Activated effector memory CD4-positive, alpha-beta T cell treated with Interleukin-2 at 50 U/mL for 16 hours (primary cell): ENCODE measurements around the gene CNOT6.

Experiments
- DNase-seq: peaks from one replicate; pipeline ENCODE4 v3.0.0-alpha.2; 2020

The CNOT6 gene

GRCh38 chr5:180583738-180584137, 89.6 kb downstream of the CNOT6 start:
- no peak for DNase-seq

- DNase-seq = no peak
Observed at GRCh38 chr5:180586204-180586603, 92.0 kb downstream of the CNOT6 start.

- DNase-seq = no peak
Observed at GRCh38 chr5:180586870-180587269, 92.7 kb downstream of the CNOT6 start.

- no peak for DNase-seq
Observed at GRCh38 chr5:180589771-180590542, 95.8 kb downstream of the CNOT6 start.

GRCh38 chr5:180590543-180591310, 96.5 kb downstream of the CNOT6 start:
- no peak for DNase-seq

GRCh38 chr5:180591311-180591887, 97.2 kb downstream of the CNOT6 start, which contains the start of gene SCGB3A1:
SCGB3A1 (minus strand) TSS chr5:180591499; CDS start chr5:180591462, 37 bp downstream.
- no peak for DNase-seq

- no peak for DNase-seq
Observed at GRCh38 chr5:180592176-180592575, 98.0 kb downstream of the CNOT6 start.

GRCh38 chr5:180593446-180594206, 99.4 kb downstream of the CNOT6 start:
- no peak for DNase-seq

- no peak for DNase-seq
Observed at GRCh38 chr5:180594311-180595045, 100.3 kb downstream of the CNOT6 start.

GRCh38 chr5:180595046-180595379, 100.8 kb downstream of the CNOT6 start:
- no peak for DNase-seq

- no peak for DNase-seq
Observed at GRCh38 chr5:180595381-180596114, 101.4 kb downstream of the CNOT6 start.

- no peak for DNase-seq
Observed at GRCh38 chr5:180596115-180596667, 102.0 kb downstream of the CNOT6 start.

- DNase-seq = no peak
Observed at GRCh38 chr5:180596668-180597231, 102.6 kb downstream of the CNOT6 start.

- no peak for DNase-seq
Observed at GRCh38 chr5:180598316-180598701, 104.1 kb downstream of the CNOT6 start.

- DNase-seq = no peak
Observed at GRCh38 chr5:180598797-180599589, 104.8 kb downstream of the CNOT6 start.

GRCh38 chr5:180599590-180599914, 105.4 kb downstream of the CNOT6 start:
- DNase-seq = no peak

- no peak for DNase-seq
Observed at GRCh38 chr5:180599981-180600553, 105.9 kb downstream of the CNOT6 start.

- DNase-seq = no peak
Observed at GRCh38 chr5:180600554-180601041, 106.4 kb downstream of the CNOT6 start.

- no peak for DNase-seq
Observed at GRCh38 chr5:180601591-180602480, 107.7 kb downstream of the CNOT6 start.
